ENCODE results near the gene KAT2B.

DNA sequence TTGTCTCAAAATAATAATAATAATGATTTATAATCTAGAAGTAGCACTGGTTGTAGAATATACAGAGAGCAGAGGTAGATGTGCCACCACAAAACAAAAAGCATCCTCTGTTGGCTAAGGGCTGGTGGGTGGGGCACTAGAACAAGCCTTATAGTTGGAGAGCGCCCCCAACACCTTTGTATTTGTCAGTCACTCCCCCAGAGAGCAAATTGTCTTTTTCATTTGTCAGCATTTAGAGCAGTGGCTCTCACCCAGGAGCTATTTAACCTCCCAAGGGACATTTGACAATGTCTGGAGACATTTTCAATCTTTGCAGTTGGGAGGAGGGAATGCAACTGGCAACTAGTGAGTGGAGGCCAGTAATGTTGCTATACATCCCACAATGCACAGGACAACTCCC, 6.3 kb downstream of the KAT2B start:
- TF ChIP-seq, protein P1, sequence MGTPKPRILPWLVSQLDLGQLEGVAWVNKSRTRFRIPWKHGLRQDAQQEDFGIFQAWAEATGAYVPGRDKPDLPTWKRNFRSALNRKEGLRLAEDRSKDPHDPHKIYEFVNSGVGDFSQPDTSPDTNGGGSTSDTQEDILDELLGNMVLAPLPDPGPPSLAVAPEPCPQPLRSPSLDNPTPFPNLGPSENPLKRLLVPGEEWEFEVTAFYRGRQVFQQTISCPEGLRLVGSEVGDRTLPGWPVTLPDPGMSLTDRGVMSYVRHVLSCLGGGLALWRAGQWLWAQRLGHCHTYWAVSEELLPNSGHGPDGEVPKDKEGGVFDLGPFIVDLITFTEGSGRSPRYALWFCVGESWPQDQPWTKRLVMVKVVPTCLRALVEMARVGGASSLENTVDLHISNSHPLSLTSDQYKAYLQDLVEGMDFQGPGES (IDR thresholded peaks at IDR 0.05; ENCODE audit: low read depth, low read length), result no peak
- TF ChIP-seq, protein P2, sequence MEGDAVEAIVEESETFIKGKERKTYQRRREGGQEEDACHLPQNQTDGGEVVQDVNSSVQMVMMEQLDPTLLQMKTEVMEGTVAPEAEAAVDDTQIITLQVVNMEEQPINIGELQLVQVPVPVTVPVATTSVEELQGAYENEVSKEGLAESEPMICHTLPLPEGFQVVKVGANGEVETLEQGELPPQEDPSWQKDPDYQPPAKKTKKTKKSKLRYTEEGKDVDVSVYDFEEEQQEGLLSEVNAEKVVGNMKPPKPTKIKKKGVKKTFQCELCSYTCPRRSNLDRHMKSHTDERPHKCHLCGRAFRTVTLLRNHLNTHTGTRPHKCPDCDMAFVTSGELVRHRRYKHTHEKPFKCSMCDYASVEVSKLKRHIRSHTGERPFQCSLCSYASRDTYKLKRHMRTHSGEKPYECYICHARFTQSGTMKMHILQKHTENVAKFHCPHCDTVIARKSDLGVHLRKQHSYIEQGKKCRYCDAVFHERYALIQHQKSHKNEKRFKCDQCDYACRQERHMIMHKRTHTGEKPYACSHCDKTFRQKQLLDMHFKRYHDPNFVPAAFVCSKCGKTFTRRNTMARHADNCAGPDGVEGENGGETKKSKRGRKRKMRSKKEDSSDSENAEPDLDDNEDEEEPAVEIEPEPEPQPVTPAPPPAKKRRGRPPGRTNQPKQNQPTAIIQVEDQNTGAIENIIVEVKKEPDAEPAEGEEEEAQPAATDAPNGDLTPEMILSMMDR (IDR thresholded peaks at IDR 0.05), result no peak

All from SK-N-SH (cell line).